A549 (cell line): ENCODE measurements around the gene FOXO6. TPM values are rescaled to one million over a fixed set of nuclear protein-coding genes. Genes with fewer than 3 reads are reported as not detected.

Experiments used
- ATAC-seq, 2 experiments: fragments of 200-7000 bp in 1 of 2; fragments of >200 bp in 1 of 2; cut with Nextera tagmentation in 1 of 2; cut with Tn5 transposase in 1 of 2; 3 replicates each; pipeline versions ENCODE4 v1.8.0 to v1.9.1; 2018 to 2020; ENCODE audit warnings: mild to moderate bottlenecking in 1 of 2, moderate library complexity in 1 of 2
- CTCF ChIA-PET: fragments of 300-600 bp; sonication (Branson Sonifier 250); formaldehyde crosslinking; extraction: SDS; loops from one replicate; lab custom pipeline; 2021; ENCODE audit warnings: antibody characterized with exemption, inconsistent platforms; lab: Yijun Ruan, JAX
- POLR2A ChIA-PET: fragments of 350-600 bp; formaldehyde crosslinking; extraction: SDS; loops from one replicate; lab custom pipeline; 2021; ENCODE audit warnings: antibody characterized with exemption, inconsistent platforms; lab: Yijun Ruan, JAX
- DNase-seq, 2 experiments: peaks; one replicate each; pipeline versions ENCODE4 v3.0.0 to v3.0.0-alpha.2; 2011 to 2016; ENCODE audit warnings: low read depth in 1 of 2, low spot score in 1 of 2
- FAIRE-seq: peaks from 2 replicates; lab custom pipeline; 2011; peaks lifted over from hg19 to GRCh38; lab: Jason Lieb, UNC
- H3K27ac ChIP-seq, 2 experiments: fragments of >200 bp; sonication (Bioruptor Twin); formaldehyde crosslinking; 3 replicates each; pipeline ENCODE4 v1.5.1; 2016 to 2017
- H3K4me1 ChIP-seq: fragments of >200 bp; sonication (Bioruptor Twin); formaldehyde crosslinking; 3 replicates; pipeline ENCODE4 v1.6.1; 2016
- H3K4me2 ChIP-seq: fragments of >200 bp; sonication (Bioruptor Twin); formaldehyde crosslinking; 3 replicates; pipeline ENCODE4 v1.6.1; 2016
- H3K4me3 ChIP-seq: fragments of >200 bp; sonication (Bioruptor Twin); formaldehyde crosslinking; 3 replicates; pipeline ENCODE4 v1.5.1; 2016
- H3K9me3 ChIP-seq: fragments of >200 bp; sonication (Bioruptor Twin); formaldehyde crosslinking; 3 replicates; pipeline ENCODE4 v1.6.1; 2016
- CBX2 ChIP-seq: fragments of 200-600 bp; sonication (generic); IDR thresholded peaks from 2 replicates; pipeline ENCODE4 v1.6.1; 2016; ENCODE audit warnings: low read depth, mild to moderate bottlenecking, borderline replicate concordance
- CHD4 ChIP-seq: fragments of 200-600 bp; sonication (generic); IDR thresholded peaks from 2 replicates; pipeline ENCODE4 v1.6.1; 2016; ENCODE audit warnings: antibody characterized with exemption, mild to moderate bottlenecking, borderline replicate concordance
- EHMT2 ChIP-seq: fragments of 200-600 bp; sonication (generic); IDR thresholded peaks from 2 replicates; pipeline ENCODE4 v1.6.1; 2016; ENCODE audit warnings: antibody characterized with exemption, low read depth, mild to moderate bottlenecking, moderate library complexity
- FOXS1 ChIP-seq: fragments of 250-450 bp; sonication (Bioruptor Pico); IDR thresholded peaks from 2 replicates; pipeline ENCODE4 v1.5.0; 2020; ENCODE audit warnings: mild to moderate bottlenecking, moderate library complexity
- HEYL ChIP-seq: fragments of 250-450 bp; sonication (Bioruptor Pico); IDR thresholded peaks from 2 replicates; pipeline ENCODE4 v1.8.0; 2021; ENCODE audit warnings: mild to moderate bottlenecking, moderate library complexity
- HMGXB4 ChIP-seq: fragments of 250-450 bp; sonication (Bioruptor Pico); IDR thresholded peaks from 2 replicates; pipeline ENCODE4 v1.5.0; 2021; ENCODE audit warnings: mild to moderate bottlenecking, moderate library complexity, borderline replicate concordance
- HOXB5 ChIP-seq: fragments of 250-450 bp; sonication (Bioruptor Pico); IDR thresholded peaks from 2 replicates; pipeline ENCODE4 v1.5.0; 2020; ENCODE audit warnings: mild to moderate bottlenecking, moderate library complexity
- JUNB ChIP-seq: fragments of >200 bp; sonication (Bioruptor Twin); formaldehyde crosslinking; IDR thresholded peaks from 2 replicates; pipeline ENCODE4 v1.6.1; 2016
- KDM1A ChIP-seq: fragments of 200-600 bp; sonication (generic); IDR thresholded peaks from 2 replicates; pipeline ENCODE4 v1.6.1; 2016; ENCODE audit warnings: low read depth, mild to moderate bottlenecking
- MAFK ChIP-seq: fragments of 450-650 bp; IDR thresholded peaks from 2 replicates; pipeline ENCODE4 v1.6.1; 2014; ENCODE audit not compliant: partially characterized antibody
- NFE2L2 ChIP-seq: fragments of 150-350 bp; conservative IDR thresholded peaks from 2 replicates; pipeline ENCODE4 v1.6.1; 2014; ENCODE audit warnings: low read length
- NR3C1 ChIP-seq: fragments of >200 bp; sonication (Bioruptor Twin); formaldehyde crosslinking; IDR thresholded peaks from 3 replicates; pipeline ENCODE4 v1.6.1; 2017
- PHF8 ChIP-seq: fragments of 200-600 bp; sonication (generic); IDR thresholded peaks from 2 replicates; pipeline ENCODE4 v1.6.1; 2016; ENCODE audit warnings: low read depth, mild to moderate bottlenecking, antibody characterized with exemption, moderate library complexity, borderline replicate concordance
- POLR2A ChIP-seq: IDR thresholded peaks from 2 replicates; pipeline ENCODE4 v1.6.1; 2012; ENCODE audit warnings: mild to moderate bottlenecking, low read length
- POLR2AphosphoS2 ChIP-seq: conservative IDR thresholded peaks from 2 replicates; pipeline ENCODE4 v1.6.1; 2012; ENCODE audit warnings: low read length, improper control_type of control experiment, inconsistent platforms
- RARB ChIP-seq: fragments of 250-450 bp; sonication (Bioruptor Pico); IDR thresholded peaks from 2 replicates; pipeline ENCODE4 v1.8.0; 2021; ENCODE audit warnings: mild to moderate bottlenecking, moderate library complexity
- RFX5 ChIP-seq: fragments of 450-650 bp; IDR thresholded peaks from 2 replicates; pipeline ENCODE4 v1.7.1; 2014; ENCODE audit warnings: antibody characterized with exemption, mild to moderate bottlenecking, moderate library complexity
- ZFP36 ChIP-seq: fragments of 450-650 bp; IDR thresholded peaks from 2 replicates; pipeline ENCODE4 v1.6.1; 2014; ENCODE audit warnings: borderline replicate concordance; ENCODE audit not compliant: partially characterized antibody
- ZNF302 ChIP-seq: fragments of 250-450 bp; sonication (Bioruptor Pico); IDR thresholded peaks from 2 replicates; pipeline ENCODE4 v1.9.0; 2021; ENCODE audit warnings: inconsistent platforms, mild to moderate bottlenecking, moderate library complexity
- whole genome bisulfite sequencing: methylation state at CpG from one replicate; pipeline ENCODE4 v1.1.6; 2017; ENCODE audit errors: missing lambda C conversion rate; 5-methylcytosine and 5-hydroxymethylcytosine counted together
- polyA plus RNA-seq, 4 experiments: library from polyadenylated mRNA; depleted of rRNA in 3 of 4; stranded (reverse); fragments of >200 nt; fragmentation: RNase III in 1 of 4; extraction: RNeasy Plus Mini Kit Qiagen cat#74134 plus additional on column Dnase treatment in 1 of 4; gene quantifications; 2 replicates in 3 of 4; 3 replicates in 1 of 4; pipeline ENCODE4 v1.2.3, GENCODE V29; 2011 to 2017
- TF ChIP-seq, protein P1 (sequence below): fragments of 450-650 bp; IDR thresholded peaks from 2 replicates; pipeline ENCODE4 v1.6.1; 2014; ENCODE audit warnings: antibody characterized with exemption

FOXO6 gene
- polyA plus RNA-seq, 2 of the 4 experiments (the other 2 are of a cell fraction) = 0.10 to 0.25 TPM

DNA sequence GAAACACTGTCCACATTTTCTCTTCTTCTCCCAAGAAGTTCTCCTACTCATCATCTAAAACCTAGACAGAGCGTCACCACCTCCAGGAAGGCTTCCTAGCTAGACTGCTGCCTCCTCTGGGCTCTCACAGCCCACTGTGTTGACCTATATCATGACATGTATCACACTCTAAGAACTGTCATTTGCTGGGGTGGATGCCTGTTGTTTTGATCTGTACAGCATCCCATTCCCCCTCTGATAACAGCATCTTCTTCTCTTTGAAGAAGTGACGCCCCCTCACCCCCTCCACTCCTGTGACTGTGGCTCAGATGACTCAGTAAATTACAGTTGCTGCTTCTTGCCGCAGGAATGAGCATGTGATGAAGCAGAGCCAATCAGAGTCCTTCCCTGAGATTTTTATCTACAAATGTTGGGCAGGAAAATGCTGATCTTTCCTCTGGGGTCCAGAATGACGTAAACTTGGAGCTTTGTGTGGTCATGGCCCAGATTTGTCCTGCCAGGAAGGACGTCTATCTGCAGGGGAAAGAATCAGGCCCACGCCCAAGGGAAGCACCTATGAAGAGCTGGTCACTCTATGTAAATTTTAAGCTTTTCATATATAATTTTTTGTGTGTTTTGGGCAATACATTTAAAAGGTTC lies 28.0 kb upstream of the FOXO6 start:
- DNase-seq (peak in 1 of 2 experiments; percentile 32), ATAC-seq (peak in 1 of 2 experiments; percentile 54; a peak in 3 of 6 replicates), FAIRE-seq (no peak)
- ChIA-PET CTCF (no interaction called here), POLR2A (interaction anchor here (0.7 kb wide), 1 partner anchor 452 kb away, joined by 10 read pairs; no protein-coding TSS in a partner anchor)
- no peak overlapping the region for H3K4me3 ChIP-seq
- H3K27ac ChIP-seq = no peak overlapping the region
- H3K4me1 ChIP-seq = no peaks in the 10 kb centered on the region
- 34% methylated on average over 5 of the region's 6 CpGs for WGBS
- H3K9me3 ChIP-seq = peaks cover under 1% of the 10 kb centered on the region; the same call in 2 of the 3 replicates
- H3K4me2 ChIP-seq = no peak overlapping the region
- no peak for TF ChIP-seq NFE2L2
- no peak for TF ChIP-seq CBX2
- TF ChIP-seq HMGXB4 (CRISPR knock-in tag) = no peak
- TF ChIP-seq HEYL (CRISPR knock-in tag) = no peak
- no peak for TF ChIP-seq POLR2A
- TF ChIP-seq PHF8 = no peak
- no peak for TF ChIP-seq ZNF302 (CRISPR knock-in tag)
- TF ChIP-seq, protein P1, sequence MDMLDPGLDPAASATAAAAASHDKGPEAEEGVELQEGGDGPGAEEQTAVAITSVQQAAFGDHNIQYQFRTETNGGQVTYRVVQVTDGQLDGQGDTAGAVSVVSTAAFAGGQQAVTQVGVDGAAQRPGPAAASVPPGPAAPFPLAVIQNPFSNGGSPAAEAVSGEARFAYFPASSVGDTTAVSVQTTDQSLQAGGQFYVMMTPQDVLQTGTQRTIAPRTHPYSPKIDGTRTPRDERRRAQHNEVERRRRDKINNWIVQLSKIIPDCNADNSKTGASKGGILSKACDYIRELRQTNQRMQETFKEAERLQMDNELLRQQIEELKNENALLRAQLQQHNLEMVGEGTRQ = 0 out of 2 replicates have a peak, but pooled peaks have one; percentile 24
- TF ChIP-seq ZFP36 = peak; percentile 78

DNA sequence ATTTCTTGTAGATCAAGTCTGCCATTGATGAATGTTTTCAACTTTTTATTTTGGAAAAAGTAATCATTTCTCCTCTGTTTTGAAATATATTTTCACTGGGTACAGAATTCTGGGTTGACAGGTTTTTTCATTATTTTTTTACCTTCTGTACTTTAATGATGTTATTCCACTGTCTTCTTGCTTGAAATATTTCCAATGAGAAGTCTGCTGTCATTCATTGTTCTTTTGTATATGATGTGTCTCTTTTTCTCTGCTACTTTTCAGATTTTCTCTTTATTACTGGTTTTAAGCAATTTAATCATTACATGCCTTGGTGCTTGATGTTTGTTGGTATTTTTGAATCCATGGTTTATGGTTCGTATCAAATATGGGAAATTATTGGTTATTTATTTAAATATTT lies 22.4 kb upstream of the FOXO6 start:
- no peak for TF ChIP-seq JUNB
- TF ChIP-seq KDM1A = no peak
- no peak for TF ChIP-seq NR3C1
- peak; percentile 96; the same call in 1 of the 2 replicates for TF ChIP-seq FOXS1 (CRISPR knock-in tag)
- TF ChIP-seq HOXB5 (CRISPR knock-in tag) = no peak
- no peak for TF ChIP-seq MAFK
- TF ChIP-seq CBX2 = no peak
- no peak for ATAC-seq
- Histone ChIP-seq H3K4me2 (no peak overlapping the region), H3K4me3 (no peak overlapping the region), H3K9me3 (peaks cover 13% of the 10 kb centered on the region; the same call in 2 of the 3 replicates), H3K4me1 (peaks cover 12% of the 10 kb centered on the region; the same call in 1 of the 3 replicates), H3K27ac (no peak overlapping the region)
- ChIA-PET CTCF (no interaction called here), POLR2A (no interaction called here)
- DNase-seq = no peak
- no peak for FAIRE-seq
- 28% methylated on average over 1 of the region's 1 CpG for WGBS

DNA sequence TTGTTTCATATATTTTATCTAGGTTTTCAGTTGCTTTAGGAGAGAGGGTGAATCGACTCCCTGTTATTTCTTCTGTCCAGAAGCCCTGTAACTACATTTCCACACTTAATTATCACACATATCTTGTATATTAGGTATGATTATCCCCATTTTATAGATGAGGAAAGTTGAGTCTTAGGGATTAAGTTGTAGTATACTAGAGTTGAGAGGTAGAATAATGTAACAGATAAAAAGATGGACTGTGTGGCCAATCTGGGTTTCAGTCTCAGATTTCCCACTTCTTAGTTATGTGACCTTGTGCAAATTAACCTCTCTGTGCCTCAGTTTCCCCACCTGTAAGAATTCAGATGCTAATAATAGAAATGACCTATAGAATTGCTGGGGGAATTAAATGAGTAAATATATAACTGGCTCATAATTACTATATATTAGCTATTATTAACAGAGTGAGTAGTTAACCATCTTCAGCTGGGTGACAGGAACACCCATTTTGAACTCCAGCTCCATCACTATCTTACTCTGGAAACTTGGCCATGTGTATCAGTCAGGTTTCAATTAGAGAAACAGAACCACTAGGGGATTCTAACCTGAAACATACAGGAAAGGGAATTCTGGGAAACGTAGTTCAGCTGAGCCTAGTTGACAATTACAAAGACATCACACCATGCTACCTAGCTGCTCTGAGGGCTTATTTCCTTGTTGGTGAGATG lies 20.4 kb upstream of the FOXO6 start:
- Histone ChIP-seq H3K27ac (no peak overlapping the region), H3K9me3 (peaks cover 13% of the 10 kb centered on the region; the same call in 2 of the 3 replicates), H3K4me3 (no peak overlapping the region), H3K4me1 (peaks cover 12% of the 10 kb centered on the region; the same call in 1 of the 3 replicates), H3K4me2 (no peak overlapping the region)
- ChIA-PET CTCF (interaction anchor here (1.4 to 1.6 kb wide), 2 partner anchors 9 to 12 kb away, joined by 3 to 4 read pairs; no protein-coding TSS in a partner anchor), POLR2A (no interaction called here)
- no peak for TF ChIP-seq POLR2AphosphoS2
- no peak for TF ChIP-seq PHF8
- TF ChIP-seq RFX5 = no peak
- no peak for TF ChIP-seq CHD4
- no peak for TF ChIP-seq EHMT2
- TF ChIP-seq RARB (CRISPR knock-in tag) = no peak
- no peak for DNase-seq
- ATAC-seq = peak in 1 of 2 experiments; percentile 46; a peak in 2 of 6 replicates
- WGBS = 33% methylated on average over 2 of the region's 2 CpGs
- FAIRE-seq = no peak
